ENCODE data around the gene CDH10.

CDH10 gene

GRCh38 chr5:24475101-24475500 lies 169.7 kb downstream of the CDH10 start:
- no peak for DNase-seq

DNA sequence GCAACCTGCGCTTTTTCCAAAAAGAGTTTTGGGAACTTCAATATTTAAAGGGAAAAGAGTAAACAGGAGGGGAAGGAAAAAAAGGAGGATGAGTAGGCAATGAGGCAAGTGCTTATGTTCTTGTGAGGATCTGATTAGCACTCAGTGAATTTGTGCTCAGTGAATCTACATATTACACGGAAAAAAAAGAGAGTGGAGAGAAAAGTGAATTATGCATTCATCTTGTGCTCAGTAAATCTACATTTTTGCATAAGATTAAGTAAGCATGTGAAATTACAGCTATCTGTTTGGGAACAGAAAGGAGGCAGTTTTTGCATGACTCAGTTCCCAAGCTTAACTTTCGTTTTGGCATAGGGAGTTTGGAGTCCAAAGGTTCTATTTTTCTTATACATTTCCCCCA lies 170.1 kb downstream of the CDH10 start:
- DNase-seq, result no peak

GRCh38 chr5:24472518-24472917 lies 172.3 kb downstream of the CDH10 start:
- no peak for DNase-seq

GRCh38 chr5:24444414-24444813 lies 200.4 kb downstream of the CDH10 start:
- DNase-seq, result no peak

DNA sequence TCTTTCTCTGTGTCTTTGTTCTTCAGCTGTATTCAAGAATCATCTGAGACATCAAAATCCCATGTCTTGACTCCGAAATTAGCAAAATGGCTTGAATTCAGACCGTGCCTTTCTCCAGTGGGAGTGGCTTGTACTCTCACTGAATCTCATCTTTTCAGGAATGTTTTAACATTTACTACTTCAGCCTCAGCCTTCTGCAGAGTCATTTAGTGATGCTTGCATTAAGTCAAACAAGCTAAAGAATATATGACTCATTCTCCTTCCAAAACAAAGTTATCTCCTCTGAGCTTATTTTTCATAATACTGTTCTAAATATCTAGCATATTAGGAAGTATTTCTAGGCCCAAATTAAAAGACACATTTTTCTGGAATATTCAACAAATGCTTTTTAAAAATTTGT lies 205.3 kb downstream of the CDH10 start:
- DNase-seq, result no peak
